GM12872 (cell line): Measurements from ENCODE around the gene YTHDF1.
A peak's percentile ranks its signal among the peaks of the same experiment; 100 is the strongest.

Experiments
- TF ChIP-seq, protein P1 (sequence below): IDR thresholded peaks from 3 replicates; pipeline ENCODE4 v1.5.1; 2011; ENCODE audit warnings: low read depth, mild to moderate bottlenecking, low read length, moderate library complexity; ENCODE audit not compliant: insufficient read depth

Gene YTHDF1

DNA sequence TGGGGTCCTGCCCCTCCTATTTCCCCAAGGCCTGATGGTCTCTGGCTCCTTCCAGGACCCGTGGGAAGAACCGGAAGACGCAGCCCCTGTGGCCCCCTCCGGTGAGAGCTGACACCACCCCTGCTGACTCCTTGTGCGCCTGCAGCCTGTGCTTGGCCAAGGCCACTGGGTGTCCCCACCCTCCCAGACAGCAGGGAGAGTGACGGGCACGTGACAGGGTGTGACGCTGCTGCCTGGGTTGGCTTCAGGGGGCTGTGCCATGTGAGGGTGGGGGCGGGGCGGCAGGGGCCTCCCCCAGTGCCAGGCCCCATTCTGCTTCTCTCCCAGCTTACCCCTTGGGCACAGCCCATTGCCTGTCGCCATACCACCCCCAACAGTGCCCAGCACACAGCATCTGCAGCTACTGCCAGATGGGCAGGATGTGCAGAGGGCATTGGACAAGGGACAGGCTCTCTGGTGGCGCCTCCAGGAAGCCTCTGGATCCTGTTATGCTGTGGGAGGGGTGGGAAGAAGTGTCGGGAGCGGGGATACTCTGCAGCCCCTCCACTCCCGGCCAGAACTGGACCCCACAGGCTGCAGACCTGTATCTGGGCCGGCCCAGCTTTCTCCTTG is 22.7 kb upstream of the YTHDF1 start:
- TF ChIP-seq, protein P1, sequence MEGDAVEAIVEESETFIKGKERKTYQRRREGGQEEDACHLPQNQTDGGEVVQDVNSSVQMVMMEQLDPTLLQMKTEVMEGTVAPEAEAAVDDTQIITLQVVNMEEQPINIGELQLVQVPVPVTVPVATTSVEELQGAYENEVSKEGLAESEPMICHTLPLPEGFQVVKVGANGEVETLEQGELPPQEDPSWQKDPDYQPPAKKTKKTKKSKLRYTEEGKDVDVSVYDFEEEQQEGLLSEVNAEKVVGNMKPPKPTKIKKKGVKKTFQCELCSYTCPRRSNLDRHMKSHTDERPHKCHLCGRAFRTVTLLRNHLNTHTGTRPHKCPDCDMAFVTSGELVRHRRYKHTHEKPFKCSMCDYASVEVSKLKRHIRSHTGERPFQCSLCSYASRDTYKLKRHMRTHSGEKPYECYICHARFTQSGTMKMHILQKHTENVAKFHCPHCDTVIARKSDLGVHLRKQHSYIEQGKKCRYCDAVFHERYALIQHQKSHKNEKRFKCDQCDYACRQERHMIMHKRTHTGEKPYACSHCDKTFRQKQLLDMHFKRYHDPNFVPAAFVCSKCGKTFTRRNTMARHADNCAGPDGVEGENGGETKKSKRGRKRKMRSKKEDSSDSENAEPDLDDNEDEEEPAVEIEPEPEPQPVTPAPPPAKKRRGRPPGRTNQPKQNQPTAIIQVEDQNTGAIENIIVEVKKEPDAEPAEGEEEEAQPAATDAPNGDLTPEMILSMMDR: 0 out of 3 replicates have a peak, but pooled peaks have one; percentile 28

- TF ChIP-seq, protein P1: no peak
Observed at GRCh38 chr20:63238031-63238430, 22.1 kb upstream of the YTHDF1 start.

- TF ChIP-seq, protein P1: no peak
Observed at GRCh38 chr20:63236116-63236837, 20.3 kb upstream of the YTHDF1 start.

DNA sequence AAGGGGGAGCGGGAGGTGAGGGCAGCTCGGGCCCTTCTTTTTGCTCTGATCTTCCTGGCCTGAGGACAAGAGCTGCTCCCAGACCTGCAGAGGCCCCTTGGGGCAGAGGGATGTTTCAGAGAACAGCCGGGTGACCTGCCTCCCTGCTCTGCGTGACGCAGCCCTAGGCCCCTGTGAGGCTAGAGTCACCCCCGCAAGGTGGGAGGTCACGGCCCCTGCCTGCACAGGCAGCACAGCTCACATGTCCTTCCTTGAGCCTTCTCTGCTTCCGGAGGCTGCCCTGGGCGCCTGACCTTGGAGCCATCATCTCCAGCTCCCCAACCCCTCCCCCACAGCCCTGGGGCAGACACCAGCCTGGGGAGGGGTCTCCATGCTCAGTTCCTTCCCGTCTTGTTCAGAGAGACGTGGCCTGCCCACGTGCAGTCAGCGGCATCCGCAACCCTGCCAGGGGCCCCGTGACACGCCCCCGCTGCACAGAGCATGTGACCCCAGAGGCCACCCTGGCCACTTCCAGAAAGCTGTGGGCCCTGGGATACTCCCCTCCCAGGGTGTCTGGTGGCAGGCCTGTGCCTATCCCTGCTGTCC is 19.6 kb upstream of the YTHDF1 start, which contains the start of gene BIRC7:
BIRC7 (plus strand) TSS at position 507 of the 585 bp plus-strand sequence. CDS start 192 bp downstream, outside the sequence.
- TF ChIP-seq, protein P1: no peak

- TF ChIP-seq, protein P1: peak; percentile 62
Observed at GRCh38 chr20:63234693-63235398, 18.9 kb upstream of the YTHDF1 start.

- TF ChIP-seq, protein P1: no peak
Observed at GRCh38 chr20:63233924-63234323, 18.0 kb upstream of the YTHDF1 start.

- TF ChIP-seq, protein P1: no peak
Observed at GRCh38 chr20:63233061-63233344, 17.1 kb upstream of the YTHDF1 start.
